OCI-M2 (cell line): Measurements from ENCODE around the gene UBE2D1.
"Not testable (repeated sequence)": the region's sequence is repeated elsewhere in the genome, so short reads cannot be mapped to it uniquely, and the experiment has no call there.

Experiments used
- DNase-seq: peaks from one replicate; lab custom pipeline; 2025; ENCODE audit not compliant: unreplicated experiment; lab: John Stamatoyannopoulos, UW

Gene UBE2D1

GRCh38 chr10:58373442-58373827, 38.6 kb downstream of the UBE2D1 start:
- DNase-seq: no peak

GRCh38 chr10:58382489-58382995, 47.7 kb downstream of the UBE2D1 start:
- no peak for DNase-seq

- DNase-seq: no peak
Observed at GRCh38 chr10:58384095-58384494, 49.3 kb downstream of the UBE2D1 start.

- DNase-seq: no peak
Observed at GRCh38 chr10:58384544-58384998, 49.8 kb downstream of the UBE2D1 start.

- peak; percentile 9 for DNase-seq
Observed at GRCh38 chr10:58384999-58385783, 50.4 kb downstream of the UBE2D1 start, which contains the start of gene TFAM. Gene TFAM (plus strand): TSS chr10:58385410. CDS start chr10:58385548, 138 bp downstream.

GRCh38 chr10:58385784-58386112, 50.9 kb downstream of the UBE2D1 start:
- DNase-seq: no peak

- no peak for DNase-seq
Observed at GRCh38 chr10:58389024-58389423, 54.2 kb downstream of the UBE2D1 start.

- no peak for DNase-seq
Observed at GRCh38 chr10:58393317-58393716, 58.5 kb downstream of the UBE2D1 start.

GRCh38 chr10:58394471-58394870, 59.7 kb downstream of the UBE2D1 start:
- no peak for DNase-seq

GRCh38 chr10:58396057-58396456, 61.3 kb downstream of the UBE2D1 start:
- no peak for DNase-seq

- DNase-seq: no peak
Observed at GRCh38 chr10:58397830-58398229, 63.0 kb downstream of the UBE2D1 start.

- DNase-seq: no peak
Observed at GRCh38 chr10:58399410-58399809, 64.6 kb downstream of the UBE2D1 start.

GRCh38 chr10:58400609-58401008, 65.8 kb downstream of the UBE2D1 start:
- no peak for DNase-seq

GRCh38 chr10:58404001-58404400, 69.2 kb downstream of the UBE2D1 start:
- no peak for DNase-seq

- no peak for DNase-seq
Observed at GRCh38 chr10:58409956-58410610, 75.3 kb downstream of the UBE2D1 start.

- DNase-seq: no peak
Observed at GRCh38 chr10:58412502-58412961, 77.7 kb downstream of the UBE2D1 start.

GRCh38 chr10:58414270-58415041, 79.7 kb downstream of the UBE2D1 start:
- no peak for DNase-seq

GRCh38 chr10:58415757-58416156, 81.0 kb downstream of the UBE2D1 start:
- DNase-seq: no peak

- not testable (repeated sequence) for DNase-seq
Observed at GRCh38 chr10:58417902-58418301, 83.1 kb downstream of the UBE2D1 start.
